ENCODE measurements around the gene WIPF2.

GRCh38 chr17:40174514-40174913 is 44.6 kb upstream of the WIPF2 start:
- TF ChIP-seq CTCF (conservative IDR thresholded peaks at IDR 0.05 in 1 of 2, IDR thresholded peaks at IDR 0.05 in 1 of 2; ENCODE audit: extremely low read depth in 1 of 2, insufficient read depth in 1 of 2, low read depth in 1 of 2, low read length in 2 of 2) (no peak), EZH2 (IDR thresholded peaks at IDR 0.05; ENCODE audit: borderline replicate concordance, low read length) (no peak)

All from mammary epithelial cell (primary cell).